ENCODE results near the gene IGSF3. TPM values are rescaled to one million over a fixed set of nuclear protein-coding genes. Genes with fewer than 3 reads are reported as not detected.

The IGSF3 gene
- total RNA-seq, 2 donors from 2014 or later = 1.5 to 8.0 TPM

DNA sequence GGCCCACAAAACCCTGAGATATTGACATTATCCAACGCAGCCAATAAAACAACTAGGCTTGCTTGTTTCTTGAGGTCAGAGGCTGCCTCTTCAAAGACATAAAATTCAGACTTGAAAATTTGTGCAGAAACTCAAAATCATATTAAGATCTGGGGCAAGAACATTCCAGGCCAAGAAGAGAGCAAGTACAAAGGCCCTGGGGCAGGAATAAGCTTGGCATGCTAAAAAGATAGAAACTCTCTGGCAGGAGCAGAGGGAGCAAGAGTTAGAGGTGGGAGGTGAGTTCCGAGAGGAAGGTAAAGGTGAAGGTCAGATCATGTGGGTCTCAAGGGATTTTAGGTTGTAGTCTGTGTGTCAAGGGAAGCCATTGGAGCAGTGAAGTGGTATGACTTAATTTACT, 8.8 kb upstream of the IGSF3 start:
- Histone ChIP-seq H3K36me3 (no peaks in the 10 kb centered on the region), H3K27me3 (replicated peaks; ENCODE audit: insufficient read depth) (no peaks in the 10 kb centered on the region), H3K27ac (no peak overlapping the region), H3K4me3 (no peak overlapping the region), H3K4me1 (ENCODE audit: control insufficient read depth in 1 of 2, low read depth in 2 of 2) (no peaks in the 10 kb centered on the region), H3K9me3 (no peaks in the 10 kb centered on the region)
- no peak for ATAC-seq (ENCODE audit: insufficient number of reproducible peaks, low FRiP score, low read depth)
- TF ChIP-seq, protein P1, sequence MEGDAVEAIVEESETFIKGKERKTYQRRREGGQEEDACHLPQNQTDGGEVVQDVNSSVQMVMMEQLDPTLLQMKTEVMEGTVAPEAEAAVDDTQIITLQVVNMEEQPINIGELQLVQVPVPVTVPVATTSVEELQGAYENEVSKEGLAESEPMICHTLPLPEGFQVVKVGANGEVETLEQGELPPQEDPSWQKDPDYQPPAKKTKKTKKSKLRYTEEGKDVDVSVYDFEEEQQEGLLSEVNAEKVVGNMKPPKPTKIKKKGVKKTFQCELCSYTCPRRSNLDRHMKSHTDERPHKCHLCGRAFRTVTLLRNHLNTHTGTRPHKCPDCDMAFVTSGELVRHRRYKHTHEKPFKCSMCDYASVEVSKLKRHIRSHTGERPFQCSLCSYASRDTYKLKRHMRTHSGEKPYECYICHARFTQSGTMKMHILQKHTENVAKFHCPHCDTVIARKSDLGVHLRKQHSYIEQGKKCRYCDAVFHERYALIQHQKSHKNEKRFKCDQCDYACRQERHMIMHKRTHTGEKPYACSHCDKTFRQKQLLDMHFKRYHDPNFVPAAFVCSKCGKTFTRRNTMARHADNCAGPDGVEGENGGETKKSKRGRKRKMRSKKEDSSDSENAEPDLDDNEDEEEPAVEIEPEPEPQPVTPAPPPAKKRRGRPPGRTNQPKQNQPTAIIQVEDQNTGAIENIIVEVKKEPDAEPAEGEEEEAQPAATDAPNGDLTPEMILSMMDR (IDR thresholded peaks at IDR 0.05) = no peak
- DNase-seq (ENCODE audit: low spot score) = no peak

- Histone ChIP-seq H3K27ac (no peak overlapping the region), H3K9me3 (no peaks in the 10 kb centered on the region), H3K27me3 (replicated peaks; ENCODE audit: insufficient read depth) (no peaks in the 10 kb centered on the region), H3K36me3 (no peaks in the 10 kb centered on the region), H3K4me3 (no peak overlapping the region), H3K4me1 (ENCODE audit: control insufficient read depth in 1 of 2, low read depth in 2 of 2) (no peaks in the 10 kb centered on the region)
- TF ChIP-seq, protein P1 (IDR thresholded peaks at IDR 0.05) = no peak
- DNase-seq (ENCODE audit: low spot score) = no peak
- no peak for ATAC-seq (ENCODE audit: insufficient number of reproducible peaks, low FRiP score, low read depth)
Observed at GRCh38 chr1:116674751-116675150, 7.2 kb upstream of the IGSF3 start.

DNA sequence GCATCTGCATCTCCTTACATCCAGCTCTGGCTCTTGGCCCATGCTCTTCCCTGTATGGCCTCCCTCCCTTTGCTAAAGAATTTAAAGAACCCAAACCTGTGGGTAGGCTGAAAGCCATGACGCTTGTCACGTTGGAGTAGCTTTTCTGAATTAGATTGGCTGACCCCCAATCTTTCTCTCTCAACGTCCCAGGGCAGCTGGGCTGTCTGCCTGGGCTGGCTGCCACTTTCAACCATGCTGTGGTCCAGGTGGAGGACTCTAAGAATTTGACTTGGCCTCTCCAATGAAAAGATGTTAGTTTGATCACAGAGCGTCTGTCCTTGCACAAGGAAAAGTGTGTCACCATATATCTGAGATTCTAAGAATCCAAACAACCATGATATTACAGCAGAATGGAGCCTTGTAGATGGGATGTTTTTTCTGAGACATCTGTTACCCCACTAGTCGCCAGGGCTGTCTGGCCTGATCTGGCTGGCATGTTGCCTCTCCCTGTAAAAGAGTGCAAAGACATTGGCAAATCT, 6.5 kb upstream of the IGSF3 start:
- Histone ChIP-seq H3K4me3 (no peak overlapping the region), H3K4me1 (ENCODE audit: control insufficient read depth in 1 of 2, low read depth in 2 of 2) (no peaks in the 10 kb centered on the region), H3K27ac (no peak overlapping the region), H3K36me3 (no peaks in the 10 kb centered on the region), H3K9me3 (no peaks in the 10 kb centered on the region), H3K27me3 (replicated peaks; ENCODE audit: insufficient read depth) (no peaks in the 10 kb centered on the region)
- TF ChIP-seq, protein P1 (IDR thresholded peaks at IDR 0.05) = no peak
- ATAC-seq (ENCODE audit: insufficient number of reproducible peaks, low FRiP score, low read depth) (no peak), DNase-seq (ENCODE audit: low spot score) (no peak)

- H3K27me3 ChIP-seq (replicated peaks; ENCODE audit: insufficient read depth) = no peaks in the 10 kb centered on the region
- TF ChIP-seq, protein P1 (IDR thresholded peaks at IDR 0.05) = no peak
- no peak for ATAC-seq (ENCODE audit: insufficient number of reproducible peaks, low FRiP score, low read depth)
Observed at GRCh38 chr1:116671912-116672311, 4.4 kb upstream of the IGSF3 start.

DNA sequence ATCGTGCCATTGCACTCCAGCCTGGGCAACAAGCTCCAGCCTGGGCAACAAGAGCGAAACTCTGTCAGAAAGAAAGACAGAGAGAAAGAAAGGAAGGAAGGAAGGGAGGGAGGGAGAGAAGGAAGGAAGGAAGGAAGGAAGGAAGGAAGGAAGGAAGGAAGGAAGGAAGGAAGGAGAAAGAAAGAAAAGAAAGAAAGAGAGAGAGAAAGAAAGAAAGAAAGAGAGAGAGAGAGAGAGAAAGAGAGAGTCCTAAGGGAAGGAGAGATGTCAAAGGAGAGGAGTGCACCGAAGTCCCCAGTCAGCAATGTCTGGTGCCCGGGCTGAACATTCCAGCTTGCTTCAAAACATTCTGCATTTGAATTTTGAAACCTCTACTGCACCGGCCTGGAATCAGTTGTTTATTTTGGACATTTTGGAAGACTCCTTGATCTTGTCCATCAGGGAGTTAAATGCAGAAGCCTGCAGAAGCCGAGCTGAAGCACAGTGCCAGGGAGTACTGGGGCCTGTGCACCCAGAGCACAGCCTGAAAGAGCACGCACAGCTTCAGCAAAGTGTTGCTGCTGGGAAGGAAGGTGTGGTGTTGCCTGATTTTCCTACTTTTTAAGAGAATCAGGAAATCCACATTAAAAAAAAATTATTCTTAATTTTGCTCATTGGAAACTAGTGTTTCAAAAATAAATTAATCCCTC, 3.7 kb upstream of the IGSF3 start:
- peaks cover 9 to 10% of the 10 kb centered on the region in 2 donors for H3K4me1 ChIP-seq (ENCODE audit: control insufficient read depth in 1 of 2, low read depth in 2 of 2)
- no peaks in the 10 kb centered on the region for H3K9me3 ChIP-seq
- H3K4me3 ChIP-seq = no peak overlapping the region
- TF ChIP-seq, protein P1 (IDR thresholded peaks at IDR 0.05) = no peak
- ATAC-seq (ENCODE audit: insufficient number of reproducible peaks, low FRiP score, low read depth) = no peak
- H3K27me3 ChIP-seq (replicated peaks; ENCODE audit: insufficient read depth) = no peaks in the 10 kb centered on the region
- H3K27ac ChIP-seq = no peak overlapping the region
- DNase-seq (ENCODE audit: low spot score) = no peak
- H3K36me3 ChIP-seq = no peaks in the 10 kb centered on the region

More at GRCh38 chr1:116671912-116672311, 4.4 kb upstream of the IGSF3 start:
- DNase-seq (ENCODE audit: low spot score) = no peak
- H3K4me3 ChIP-seq = no peak overlapping the region
- H3K27ac ChIP-seq = no peak overlapping the region
- no peaks in the 10 kb centered on the region for H3K36me3 ChIP-seq
- no peaks in the 10 kb centered on the region for H3K9me3 ChIP-seq
- H3K4me1 ChIP-seq (ENCODE audit: control insufficient read depth in 1 of 2, low read depth in 2 of 2) = peaks cover 3% of the 10 kb centered on the region in 2 donors
